ENCODE data around the gene GSPT1. TPM values are rescaled to one million over a fixed set of nuclear protein-coding genes. Genes with fewer than 3 reads are reported as not detected.
"Not testable (repeated sequence)": the region's sequence is repeated elsewhere in the genome, so short reads cannot be mapped to it uniquely, and the experiment has no call there.

GSPT1 gene
- total RNA-seq, 2 donors from 2014 or later = 154 to 181 TPM

DNA sequence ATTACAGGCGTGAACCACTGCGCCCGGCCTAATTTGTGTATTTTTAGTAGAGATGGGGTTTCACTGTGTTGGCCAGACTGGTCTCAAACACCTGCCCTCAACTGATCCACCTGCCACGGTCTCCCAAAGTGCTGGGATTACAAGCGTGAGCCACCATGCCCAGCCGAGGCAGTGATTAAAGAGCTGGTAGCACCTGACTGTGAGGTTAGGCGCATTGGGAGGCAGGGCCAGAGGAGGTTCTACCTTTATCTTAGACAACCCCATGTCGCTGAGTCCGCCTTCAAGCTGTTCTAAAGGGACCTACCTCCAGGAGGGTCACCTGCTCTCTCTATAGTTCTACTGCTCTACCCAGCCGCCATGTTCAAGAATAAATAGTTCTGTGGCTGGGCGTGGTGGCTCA is 72.5 kb downstream of the GSPT1 start:
- DNase-seq (ENCODE audit: low spot score in 2 of 2) (no peak), ATAC-seq (no peak)
- Mint-ChIP-seq H3K36me3 (peaks cover 15 to 38% of the 10 kb centered on the region in 2 donors), H3K9me3 (no peaks in the 10 kb centered on the region), H3K27ac (peak overlapping the region in 1 of 2 donors; percentile 79)

DNA sequence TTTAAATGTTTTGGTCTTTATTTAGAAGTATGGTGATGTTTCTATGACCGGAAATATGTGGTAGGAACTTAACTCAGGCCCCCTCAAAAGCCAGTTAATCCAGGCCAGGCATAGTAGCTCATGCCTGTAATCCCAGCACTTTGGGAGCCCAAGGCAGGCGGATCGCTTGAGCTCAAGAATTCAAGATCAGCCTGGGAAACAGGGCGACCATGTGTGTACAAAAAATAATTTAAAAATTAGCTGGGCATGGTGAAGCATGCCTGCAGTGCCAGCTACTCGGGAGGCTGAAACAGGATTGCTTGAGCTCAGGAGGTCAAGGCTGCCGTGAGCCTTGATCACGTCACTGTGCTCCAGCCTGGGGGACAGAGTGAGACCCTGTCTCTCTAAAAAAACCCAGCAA is 74.7 kb downstream of the GSPT1 start:
- Mint-ChIP-seq H3K9me3 (no peaks in the 10 kb centered on the region), H3K36me3 (peaks cover 25 to 28% of the 10 kb centered on the region in 2 donors), H3K27ac (peak overlapping the region in 1 of 2 donors; percentile 29)
- no peak for DNase-seq (ENCODE audit: low spot score in 2 of 2)
- no peak for ATAC-seq

DNA sequence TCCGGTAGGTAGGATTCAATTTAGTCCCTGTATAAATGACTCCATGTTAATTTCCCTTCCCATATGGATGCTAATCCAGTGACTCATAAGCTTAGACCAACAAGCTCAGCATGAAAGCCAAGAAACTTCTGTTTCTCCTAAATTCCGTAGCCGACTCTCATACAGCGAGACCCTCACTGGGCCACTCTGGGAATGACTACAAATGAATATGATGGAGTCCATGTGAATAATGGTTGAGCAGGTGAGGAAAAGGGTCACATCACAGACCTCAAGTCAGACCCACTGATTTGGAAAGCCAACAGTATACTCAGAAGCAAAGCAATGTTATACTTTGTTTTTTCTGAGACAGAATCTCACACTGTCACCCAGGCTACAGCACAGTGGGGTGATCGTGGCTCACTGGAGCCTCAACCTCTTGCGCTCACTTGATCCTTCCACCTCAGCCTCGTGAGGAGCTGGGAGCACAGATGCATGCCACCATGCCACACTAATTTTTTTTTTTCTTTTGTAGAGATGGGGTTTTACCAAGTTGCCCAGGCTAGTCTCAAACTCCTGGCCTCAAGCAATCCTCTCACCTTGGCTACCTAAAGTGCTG is 79.0 kb downstream of the GSPT1 start:
- DNase-seq (ENCODE audit: low spot score in 2 of 2) = no peak
- ATAC-seq = no peak
- no peak overlapping the region for H3K27ac Mint-ChIP-seq
- no peaks in the 10 kb centered on the region for H3K9me3 Mint-ChIP-seq
- peaks cover 14 to 18% of the 10 kb centered on the region in 2 donors for H3K36me3 Mint-ChIP-seq

GRCh38 chr16:11835891-11836649 is 79.7 kb downstream of the GSPT1 start:
- Mint-ChIP-seq H3K9me3 (no peaks in the 10 kb centered on the region), H3K36me3 (peaks cover 14 to 18% of the 10 kb centered on the region in 2 donors), H3K27ac (peak overlapping the region; percentile 7 to 33)
- no peak for DNase-seq (ENCODE audit: low spot score in 2 of 2)
- no peak for ATAC-seq

GRCh38 chr16:11835309-11835708 is 80.4 kb downstream of the GSPT1 start:
- H3K27ac Mint-ChIP-seq = no peak overlapping the region
- H3K9me3 Mint-ChIP-seq = no peaks in the 10 kb centered on the region
- H3K36me3 Mint-ChIP-seq = peaks cover 14% of the 10 kb centered on the region in 2 donors
- no peak for DNase-seq (ENCODE audit: low spot score in 2 of 2)
- no peak for ATAC-seq

DNA sequence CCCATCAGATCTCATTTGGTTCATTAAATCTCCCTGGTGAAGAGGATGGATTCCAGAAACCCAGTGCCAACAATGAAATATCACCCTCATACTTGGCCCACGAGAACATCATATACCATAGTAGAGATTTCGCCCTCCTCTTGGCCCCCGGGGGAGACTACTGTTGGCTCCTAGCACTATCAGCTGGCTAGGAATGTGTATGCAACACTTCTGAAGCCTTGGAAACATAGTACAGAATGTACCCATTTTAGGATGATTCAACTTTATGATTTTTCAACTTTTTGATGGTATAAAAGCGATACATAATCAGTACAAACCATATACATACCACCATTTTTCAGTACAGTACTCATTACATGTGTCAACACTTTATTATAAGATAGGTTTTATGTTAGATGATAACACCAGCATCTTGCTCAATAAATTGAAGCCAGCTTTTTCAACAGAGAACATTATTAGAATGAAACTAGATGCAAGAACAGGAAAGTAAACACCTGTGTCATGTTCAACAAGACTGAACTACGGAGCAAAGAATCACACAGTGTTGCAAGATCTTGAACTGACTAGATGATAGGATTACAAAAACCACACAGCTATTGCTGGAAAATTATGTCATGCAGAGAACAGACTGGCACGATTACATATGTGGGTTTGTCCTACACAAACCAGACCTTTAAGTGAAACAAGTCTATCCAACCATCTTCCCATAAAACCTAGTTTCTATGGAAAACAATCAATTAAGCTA is 81.6 kb downstream of the GSPT1 start:
- Mint-ChIP-seq H3K9me3 (no peaks in the 10 kb centered on the region), H3K36me3 (peaks cover 4 to 10% of the 10 kb centered on the region in 2 donors), H3K27ac (no peak overlapping the region)
- DNase-seq (ENCODE audit: low spot score in 2 of 2) (no peak), ATAC-seq (no peak)

DNA sequence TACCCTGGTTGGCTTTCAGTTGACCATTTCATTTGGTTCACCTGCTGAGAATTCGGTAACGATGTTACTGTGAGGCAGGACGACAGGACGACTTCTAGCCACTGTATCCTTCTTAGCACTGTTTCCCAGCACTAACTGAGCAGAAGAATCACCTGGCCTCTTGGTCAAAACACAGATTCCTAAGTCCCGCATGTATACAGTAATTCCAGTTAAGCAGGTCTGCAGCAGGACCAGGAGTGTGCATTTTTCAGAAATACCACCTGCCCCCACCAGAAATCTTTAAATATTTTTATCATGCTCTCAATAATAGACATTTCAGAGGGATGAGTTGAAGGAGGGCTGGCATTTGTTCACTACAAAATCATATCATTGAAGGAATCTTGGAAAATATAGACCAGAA is 87.1 kb downstream of the GSPT1 start:
- H3K27ac Mint-ChIP-seq = no peak overlapping the region
- no peaks in the 10 kb centered on the region for H3K36me3 Mint-ChIP-seq
- no peaks in the 10 kb centered on the region for H3K9me3 Mint-ChIP-seq
- no peak for ATAC-seq
- DNase-seq (ENCODE audit: low spot score in 2 of 2) = no peak

GRCh38 chr16:11825520-11826165 is 90.1 kb downstream of the GSPT1 start:
- not testable (repeated sequence) for H3K27ac Mint-ChIP-seq; H3K36me3 Mint-ChIP-seq; DNase-seq (ENCODE audit: low spot score in 2 of 2); ATAC-seq; H3K9me3 Mint-ChIP-seq

DNA sequence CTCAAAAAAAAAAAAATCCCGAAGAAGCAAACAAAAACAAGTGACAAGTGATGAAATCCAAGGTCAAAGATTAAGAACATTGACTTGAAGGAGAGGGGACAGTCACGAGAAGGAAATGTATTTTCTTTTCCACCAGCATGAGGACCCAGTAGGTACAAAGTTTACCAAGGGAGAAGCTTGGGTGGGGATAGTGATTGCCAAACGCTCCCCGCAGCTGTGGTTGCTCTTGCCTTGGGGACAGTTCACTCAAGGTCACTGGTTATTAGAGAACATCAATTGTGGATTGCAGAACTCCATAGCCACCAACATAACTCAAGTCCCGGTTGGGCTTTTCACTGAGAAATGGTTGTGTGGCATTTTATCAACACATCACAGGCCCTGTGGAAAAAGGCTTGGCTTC is 91.4 kb downstream of the GSPT1 start:
- no peaks in the 10 kb centered on the region for H3K36me3 Mint-ChIP-seq
- DNase-seq (ENCODE audit: low spot score in 2 of 2) (no peak), ATAC-seq (no peak)
- no peaks in the 10 kb centered on the region for H3K9me3 Mint-ChIP-seq
- no peak overlapping the region for H3K27ac Mint-ChIP-seq

- not testable (repeated sequence) for H3K27ac Mint-ChIP-seq; H3K9me3 Mint-ChIP-seq; ATAC-seq; DNase-seq (ENCODE audit: low spot score in 2 of 2); H3K36me3 Mint-ChIP-seq
Measured at GRCh38 chr16:11823645-11824044, 92.1 kb downstream of the GSPT1 start.

GRCh38 chr16:11819798-11820197 is 96.0 kb downstream of the GSPT1 start:
- DNase-seq (ENCODE audit: low spot score in 2 of 2) (no peak), ATAC-seq (no peak)
- no peak overlapping the region for H3K27ac Mint-ChIP-seq
- no peaks in the 10 kb centered on the region for H3K9me3 Mint-ChIP-seq
- no peaks in the 10 kb centered on the region for H3K36me3 Mint-ChIP-seq

DNA sequence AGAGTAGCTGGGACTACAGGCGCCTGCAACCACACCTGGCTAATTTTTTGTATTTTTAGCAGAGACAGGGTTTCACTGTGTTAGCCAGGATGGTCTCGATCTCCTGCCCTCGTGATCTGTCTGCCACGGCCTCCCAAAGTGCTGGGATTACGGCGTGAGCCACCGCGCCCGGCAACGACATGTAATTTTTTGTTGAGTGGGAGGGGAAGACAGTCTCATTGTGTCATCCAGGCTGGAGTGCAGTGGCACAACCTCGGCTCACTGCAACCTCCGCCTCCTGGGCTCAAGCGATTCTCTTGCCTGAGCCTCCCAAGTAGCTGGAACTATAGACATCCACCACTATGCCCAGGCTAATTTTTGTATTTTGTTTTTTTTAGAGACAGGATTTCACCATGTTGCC is 96.8 kb downstream of the GSPT1 start:
- DNase-seq (ENCODE audit: low spot score in 2 of 2); H3K36me3 Mint-ChIP-seq; ATAC-seq; H3K9me3 Mint-ChIP-seq; H3K27ac Mint-ChIP-seq: not testable (repeated sequence)

Other genes with a start within 250 kb of the GSPT1 start
- gene SNN, start 247.5 kb downstream of the GSPT1 start, total RNA-seq = 10 to 100 TPM; 11.0 to 14.4 TPM
- gene TXNDC11, start 173.1 kb downstream of the GSPT1 start, total RNA-seq = 10 to 100 TPM; 26.3 to 32.9 TPM
- 100 to 1,000 TPM; 108 to 150 TPM for gene ZC3H7A, start 118.7 kb downstream of the GSPT1 start, total RNA-seq
- gene RSL1D1, start 64.4 kb downstream of the GSPT1 start, total RNA-seq = 100 to 1,000 TPM; 255 to 326 TPM
- 10 to 100 TPM; 16.5 to 24.5 TPM for gene NPIPB2, start 26.1 kb upstream of the GSPT1 start, total RNA-seq
- gene TNFRSF17, start 49.3 kb upstream of the GSPT1 start, total RNA-seq = not detected
- gene SNX29, start 60.8 kb upstream of the GSPT1 start, total RNA-seq = 10 to 100 TPM; 10.5 to 14.8 TPM